HEK293 (cell line): ENCODE results near the gene DOCK1.

Source experiments
- CTCF ChIA-PET: fragments of 350-600 bp; formaldehyde crosslinking; extraction: SDS; loops from one replicate; lab custom pipeline; 2021; ENCODE audit warnings: antibody characterized with exemption; lab: Yijun Ruan, JAX
- POLR2A ChIA-PET: fragments of 300-600 bp; formaldehyde crosslinking; extraction: SDS; loops from one replicate; lab custom pipeline; 2020; ENCODE audit warnings: antibody characterized with exemption, inconsistent platforms; lab: Yijun Ruan, JAX
- H3K27ac ChIP-seq: fragments of 200-500 bp; sonication (Bioruptor generic); 2 replicates; pipeline ENCODE4 v1.5.1; 2014; ENCODE audit warnings: low read depth, low read length, control low read depth, inconsistent platforms; ENCODE audit errors: extremely low read depth
- H3K36me3 ChIP-seq, 2 experiments: fragments of 200-500 bp in 1 of 2; sonication (Bioruptor generic) in 1 of 2; 1 replicate in 1 of 2; 2 replicates in 1 of 2; pipeline ENCODE4 v1.5.1; 2014 to 2017; ENCODE audit warnings: inconsistent platforms in 2 of 2, low read length in 2 of 2; ENCODE audit not compliant: control insufficient read depth in 2 of 2, insufficient read depth in 1 of 2
- H3K4me1 ChIP-seq: fragments of 200-500 bp; sonication (Bioruptor generic); 2 replicates; pipeline ENCODE4 v1.5.1; 2014; ENCODE audit warnings: mild to moderate bottlenecking, low read length, inconsistent platforms; ENCODE audit not compliant: control insufficient read depth, insufficient read depth
- H3K4me3 ChIP-seq: 2 replicates; pipeline ENCODE4 v1.5.1; 2011; ENCODE audit warnings: low read depth, mild to moderate bottlenecking, control low read depth, low read length, moderate library complexity
- H3K9me3 ChIP-seq: fragments of 200-500 bp; sonication (Bioruptor generic); 2 replicates; pipeline ENCODE4 v1.5.1; 2014; ENCODE audit warnings: low read depth, low read length, inconsistent platforms; ENCODE audit not compliant: control insufficient read depth, insufficient read depth
- KLF16 ChIP-seq: fragments of 450-650 bp; formaldehyde crosslinking; IDR thresholded peaks from 2 replicates; pipeline ENCODE4 v1.5.1; 2017; ENCODE audit warnings: missing biosample characterization, missing genetic modification characterization
- KLF7 ChIP-seq: fragments of 450-650 bp; formaldehyde crosslinking; IDR thresholded peaks from 2 replicates; pipeline ENCODE4 v1.5.1; 2016; ENCODE audit warnings: missing biosample characterization, missing genetic modification characterization, borderline replicate concordance
- PRDM6 ChIP-seq: fragments of 450-650 bp; formaldehyde crosslinking; IDR thresholded peaks from 2 replicates; pipeline ENCODE4 v1.5.1; 2017; ENCODE audit warnings: missing biosample characterization, missing genetic modification characterization
- REST ChIP-seq: fragments of 450-650 bp; formaldehyde crosslinking; IDR thresholded peaks from 2 replicates; pipeline ENCODE4 v1.5.1; 2016; ENCODE audit warnings: missing biosample characterization, missing genetic modification characterization
- TRIM28 ChIP-seq: IDR thresholded peaks from 2 replicates; pipeline ENCODE4 v1.6.1; 2011; ENCODE audit warnings: low read length, control low read depth, borderline replicate concordance
- YY2 ChIP-seq: fragments of 450-650 bp; formaldehyde crosslinking; IDR thresholded peaks from 2 replicates; pipeline ENCODE4 v1.5.1; 2016; ENCODE audit warnings: missing biosample characterization, missing genetic modification characterization
- ZNF121 ChIP-seq: fragments of 450-650 bp; formaldehyde crosslinking; IDR thresholded peaks from 2 replicates; pipeline ENCODE4 v1.5.1; 2016; ENCODE audit warnings: missing biosample characterization, missing genetic modification characterization
- ZNF175 ChIP-seq: fragments of 450-650 bp; formaldehyde crosslinking; IDR thresholded peaks from 2 replicates; pipeline ENCODE4 v1.5.1; 2016; ENCODE audit warnings: missing biosample characterization, missing genetic modification characterization
- ZNF623 ChIP-seq: fragments of 450-650 bp; formaldehyde crosslinking; IDR thresholded peaks from 2 replicates; pipeline ENCODE4 v1.5.1; 2016; ENCODE audit warnings: missing biosample characterization, missing genetic modification characterization
- ZNF664 ChIP-seq: fragments of 450-650 bp; formaldehyde crosslinking; IDR thresholded peaks from 2 replicates; pipeline ENCODE4 v1.5.1; 2016; ENCODE audit warnings: missing biosample characterization, missing genetic modification characterization
- ZNF692 ChIP-seq: fragments of 450-650 bp; formaldehyde crosslinking; IDR thresholded peaks from 2 replicates; pipeline ENCODE4 v1.5.1; 2016; ENCODE audit warnings: missing biosample characterization, missing genetic modification characterization
- ZNF701 ChIP-seq: fragments of 450-650 bp; formaldehyde crosslinking; IDR thresholded peaks from 2 replicates; pipeline ENCODE4 v1.5.1; 2016; ENCODE audit warnings: missing biosample characterization, missing genetic modification characterization
- ZNF76 ChIP-seq: fragments of 450-650 bp; formaldehyde crosslinking; IDR thresholded peaks from 2 replicates; pipeline ENCODE4; 2016; ENCODE audit warnings: low read depth, missing biosample characterization, missing genetic modification characterization, borderline replicate concordance
- ZSCAN5A ChIP-seq: fragments of 450-650 bp; formaldehyde crosslinking; IDR thresholded peaks from 2 replicates; pipeline ENCODE4 v1.5.1; 2016; ENCODE audit warnings: missing biosample characterization, missing genetic modification characterization
- ZXDB ChIP-seq: fragments of 450-650 bp; formaldehyde crosslinking; IDR thresholded peaks from 2 replicates; pipeline ENCODE4 v1.5.1; 2016; ENCODE audit warnings: missing biosample characterization, missing genetic modification characterization
- TF ChIP-seq, protein P1 (sequence below): fragments of 450-650 bp; formaldehyde crosslinking; IDR thresholded peaks from 2 replicates; pipeline ENCODE4 v1.5.1; 2016; ENCODE audit warnings: missing biosample characterization, missing genetic modification characterization
- TF ChIP-seq, protein P2 (sequence below): fragments of 450-650 bp; formaldehyde crosslinking; IDR thresholded peaks from 2 replicates; pipeline ENCODE4 v1.5.1; 2017; ENCODE audit warnings: missing biosample characterization, missing genetic modification characterization

The DOCK1 gene

DNA sequence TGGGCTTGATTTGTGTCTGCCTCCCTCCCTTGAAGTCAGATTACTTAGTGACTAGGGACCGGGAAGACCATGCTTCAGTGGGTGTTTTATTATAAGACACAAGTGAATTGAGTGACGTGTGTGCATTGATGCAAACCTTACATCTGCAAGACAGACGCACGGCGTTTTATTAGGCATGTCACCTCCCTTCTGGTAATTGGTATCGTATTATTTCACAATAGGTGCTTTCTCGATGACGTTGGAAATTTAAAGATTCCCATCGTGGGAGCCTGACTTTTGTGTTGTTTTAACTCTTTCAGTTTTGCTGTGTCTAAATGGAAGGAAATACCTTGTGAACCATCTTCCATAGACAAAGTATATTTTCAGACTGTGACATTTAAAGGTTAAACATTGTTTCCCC, 158.5 kb downstream of the DOCK1 start (continued):
- TF ChIP-seq ZNF121 = no peak

DNA sequence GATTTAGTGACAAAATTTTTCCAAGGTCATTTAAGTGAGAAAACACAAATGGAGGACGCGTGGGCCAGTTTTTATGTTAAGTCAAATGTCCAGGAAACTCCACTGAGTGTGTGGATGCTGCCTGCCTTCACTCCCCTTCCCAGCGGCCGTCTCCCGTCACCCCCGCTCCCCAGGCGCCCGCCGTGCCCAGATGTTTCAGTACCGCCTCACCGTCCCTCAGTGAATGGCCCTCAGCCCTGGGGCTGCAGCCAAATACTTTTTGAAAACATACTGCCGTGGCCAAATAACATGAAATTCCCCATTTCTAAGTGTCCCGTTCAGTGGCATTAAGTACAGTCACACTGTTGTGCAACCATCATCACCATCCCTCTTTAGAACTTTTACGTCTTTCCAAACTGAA, 159.2 kb downstream of the DOCK1 start:
- Histone ChIP-seq H3K4me3 (no peak overlapping the region), H3K9me3 (no peaks in the 10 kb centered on the region), H3K4me1 (no peaks in the 10 kb centered on the region), H3K27ac (no peak overlapping the region), H3K36me3 (peaks cover 0 to 33% of the 10 kb centered on the region in 2 experiments; a peak in 1 of 3 replicates)
- CTCF ChIA-PET = no interaction called here
- POLR2A ChIA-PET = no interaction called here
- TF ChIP-seq ZXDB = no peak

DNA sequence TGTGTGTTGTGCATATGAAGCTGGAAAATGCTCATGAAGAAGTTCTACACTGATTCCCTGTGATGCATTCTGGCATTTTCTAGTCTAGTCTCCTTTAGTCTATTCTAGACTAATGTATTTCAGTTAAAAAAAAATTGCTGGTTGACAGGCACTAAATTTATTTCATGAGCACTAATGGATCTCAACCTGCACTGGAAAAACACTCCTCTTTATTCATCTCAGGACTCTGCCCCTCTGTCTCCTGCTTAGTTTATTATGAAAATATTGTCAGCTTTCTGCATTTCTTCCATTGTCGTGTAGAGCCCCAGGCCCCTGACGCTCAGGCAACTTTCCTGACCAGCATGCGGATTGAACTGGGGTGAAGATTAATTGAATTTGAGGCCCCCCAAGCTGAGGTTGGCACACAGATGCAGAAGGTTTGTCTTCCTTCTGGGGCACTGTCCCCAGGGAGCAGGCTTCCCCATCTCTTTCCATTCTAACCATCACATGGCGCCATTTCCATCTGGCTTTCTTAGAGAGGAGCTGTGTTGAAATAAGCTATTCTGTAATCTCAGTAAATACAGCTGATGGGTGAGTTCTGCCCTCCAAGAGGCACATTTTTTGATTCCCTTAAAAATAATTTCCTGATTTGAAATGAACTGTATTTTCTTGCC, 162.4 kb downstream of the DOCK1 start:
- no peak overlapping the region for H3K4me3 ChIP-seq
- H3K27ac ChIP-seq = no peak overlapping the region
- no peaks in the 10 kb centered on the region for H3K9me3 ChIP-seq
- ChIA-PET CTCF (no interaction called here), POLR2A (no interaction called here)
- peaks cover 0 to 46% of the 10 kb centered on the region in 2 experiments; a peak in 1 of 3 replicates for H3K36me3 ChIP-seq
- H3K4me1 ChIP-seq = no peaks in the 10 kb centered on the region
- no peak for TF ChIP-seq ZNF692 (tag by site-specific recombination)
- TF ChIP-seq PRDM6 (tag by site-specific recombination) = no peak
- TF ChIP-seq ZNF76 (tag by site-specific recombination) = no peak
- no peak for TF ChIP-seq KLF16
- TF ChIP-seq ZNF623 (tag by site-specific recombination) = no peak
- TF ChIP-seq ZSCAN5A (tag by site-specific recombination) = no peak
- TF ChIP-seq ZNF664 (tag by site-specific recombination) = no peak
- TF ChIP-seq, protein P1, sequence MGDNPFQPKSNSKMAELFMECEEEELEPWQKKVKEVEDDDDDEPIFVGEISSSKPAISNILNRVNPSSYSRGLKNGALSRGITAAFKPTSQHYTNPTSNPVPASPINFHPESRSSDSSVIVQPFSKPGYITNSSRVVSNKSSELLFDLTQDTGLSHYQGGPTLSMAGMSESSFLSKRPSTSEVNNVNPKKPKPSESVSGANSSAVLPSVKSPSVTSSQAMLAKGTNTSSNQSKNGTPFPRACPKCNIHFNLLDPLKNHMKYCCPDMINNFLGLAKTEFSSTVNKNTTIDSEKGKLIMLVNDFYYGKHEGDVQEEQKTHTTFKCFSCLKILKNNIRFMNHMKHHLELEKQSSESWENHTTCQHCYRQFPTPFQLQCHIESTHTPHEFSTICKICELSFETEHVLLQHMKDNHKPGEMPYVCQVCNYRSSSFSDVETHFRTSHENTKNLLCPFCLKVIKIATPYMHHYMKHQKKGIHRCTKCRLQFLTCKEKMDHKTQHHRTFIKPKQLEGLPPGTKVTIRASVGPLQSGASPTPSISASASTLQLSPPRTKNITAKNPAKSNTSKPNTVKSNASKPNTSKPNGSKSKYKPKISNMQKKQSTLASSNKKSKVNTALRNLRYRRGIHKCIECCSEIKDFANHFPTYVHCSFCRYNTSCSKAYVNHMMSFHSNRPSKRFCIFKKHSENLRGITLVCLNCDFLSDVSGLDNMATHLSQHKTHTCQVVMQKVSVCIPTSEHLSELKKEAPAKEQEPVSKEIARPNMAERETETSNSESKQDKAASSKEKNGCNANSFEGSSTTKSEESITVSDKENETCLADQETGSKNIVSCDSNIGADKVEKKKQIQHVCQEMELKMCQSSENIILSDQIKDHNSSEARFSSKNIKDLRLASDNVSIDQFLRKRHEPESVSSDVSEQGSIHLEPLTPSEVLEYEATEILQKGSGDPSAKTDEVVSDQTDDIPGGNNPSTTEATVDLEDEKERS = no peak
- no peak for TF ChIP-seq REST (tag by site-specific recombination)
- TF ChIP-seq, protein P2, sequence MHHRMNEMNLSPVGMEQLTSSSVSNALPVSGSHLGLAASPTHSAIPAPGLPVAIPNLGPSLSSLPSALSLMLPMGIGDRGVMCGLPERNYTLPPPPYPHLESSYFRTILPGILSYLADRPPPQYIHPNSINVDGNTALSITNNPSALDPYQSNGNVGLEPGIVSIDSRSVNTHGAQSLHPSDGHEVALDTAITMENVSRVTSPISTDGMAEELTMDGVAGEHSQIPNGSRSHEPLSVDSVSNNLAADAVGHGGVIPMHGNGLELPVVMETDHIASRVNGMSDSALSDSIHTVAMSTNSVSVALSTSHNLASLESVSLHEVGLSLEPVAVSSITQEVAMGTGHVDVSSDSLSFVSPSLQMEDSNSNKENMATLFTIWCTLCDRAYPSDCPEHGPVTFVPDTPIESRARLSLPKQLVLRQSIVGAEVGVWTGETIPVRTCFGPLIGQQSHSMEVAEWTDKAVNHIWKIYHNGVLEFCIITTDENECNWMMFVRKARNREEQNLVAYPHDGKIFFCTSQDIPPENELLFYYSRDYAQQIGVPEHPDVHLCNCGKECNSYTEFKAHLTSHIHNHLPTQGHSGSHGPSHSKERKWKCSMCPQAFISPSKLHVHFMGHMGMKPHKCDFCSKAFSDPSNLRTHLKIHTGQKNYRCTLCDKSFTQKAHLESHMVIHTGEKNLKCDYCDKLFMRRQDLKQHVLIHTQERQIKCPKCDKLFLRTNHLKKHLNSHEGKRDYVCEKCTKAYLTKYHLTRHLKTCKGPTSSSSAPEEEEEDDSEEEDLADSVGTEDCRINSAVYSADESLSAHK = no peak
- no peak for TF ChIP-seq ZXDB
- no peak for TF ChIP-seq TRIM28
- TF ChIP-seq KLF7 (tag by site-specific recombination) = no peak
- TF ChIP-seq ZNF175 (tag by site-specific recombination) = no peak
- no peak for TF ChIP-seq ZNF701
- no peak for TF ChIP-seq YY2 (tag by site-specific recombination)
